ENCODE measurements around the gene SMIM36.

DNA sequence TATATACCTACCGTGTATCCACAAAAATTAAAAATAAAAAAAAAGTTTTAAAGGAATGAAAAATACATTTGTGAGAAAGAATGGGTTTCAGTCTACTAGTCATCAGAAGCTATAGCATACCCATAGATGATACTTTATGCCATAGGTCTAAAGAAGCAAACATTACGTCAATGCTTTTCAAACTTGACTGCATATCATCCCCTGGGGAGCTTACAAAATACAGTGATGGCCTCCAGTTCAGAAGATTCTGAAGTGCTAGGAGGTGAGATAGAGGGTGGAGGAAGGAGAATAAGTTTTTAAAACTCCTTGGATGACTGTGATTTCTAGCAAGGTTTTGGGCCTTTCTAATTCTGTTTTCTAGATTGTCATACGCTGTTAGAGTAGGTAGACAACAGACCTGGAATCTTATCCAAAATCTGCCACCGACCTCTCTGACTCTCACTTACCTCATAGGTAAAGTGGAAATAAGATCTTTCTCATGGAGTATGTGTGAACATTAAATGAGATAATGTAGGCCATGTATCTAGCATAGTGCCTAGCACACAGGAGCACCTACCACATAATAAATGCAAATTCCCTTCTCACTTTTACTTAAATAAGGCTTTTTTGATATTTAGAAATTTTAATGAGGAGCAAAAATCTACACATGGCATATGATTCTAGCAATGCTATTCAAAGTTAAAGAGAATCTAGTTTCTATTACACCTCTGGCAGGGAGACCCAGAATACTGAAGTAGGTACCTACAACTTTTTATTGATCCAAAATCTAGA lies 102.0 kb downstream of the SMIM36 start:
- TF ChIP-seq CTCF (IDR thresholded peaks at IDR 0.05; ENCODE audit: low read length) (no peak), EZH2phosphoT487 (IDR thresholded peaks at IDR 0.05; ENCODE audit: low read length) (no peak)
